ENCODE measurements around the gene WDR35.
"Not testable (repeated sequence)": the region's sequence is repeated elsewhere in the genome, so short reads cannot be mapped to it uniquely, and the experiment has no call there.

WDR35 gene

GRCh38 chr2:19942199-19942598 is 47.7 kb downstream of the WDR35 start:
- no peaks in the 10 kb centered on the region for H3K9me3 Mint-ChIP-seq
- H3K4me1 Mint-ChIP-seq (ENCODE audit: low read depth): no peaks in the 10 kb centered on the region
- H3K36me3 Mint-ChIP-seq (ENCODE audit: low read depth): no peaks in the 10 kb centered on the region
- DNase-seq (ENCODE audit: low spot score): no peak
- no peak overlapping the region for H3K4me3 Mint-ChIP-seq
- no peak overlapping the region for H3K27ac Mint-ChIP-seq
- H3K27me3 Mint-ChIP-seq (ENCODE audit: low read depth): no peaks in the 10 kb centered on the region

GRCh38 chr2:19937004-19937403 is 52.9 kb downstream of the WDR35 start:
- H3K27me3 Mint-ChIP-seq (ENCODE audit: low read depth): no peaks in the 10 kb centered on the region
- no peak for DNase-seq (ENCODE audit: low spot score)
- H3K4me1 Mint-ChIP-seq (ENCODE audit: low read depth): no peaks in the 10 kb centered on the region
- H3K4me3 Mint-ChIP-seq: no peak overlapping the region
- H3K9me3 Mint-ChIP-seq: no peaks in the 10 kb centered on the region
- H3K27ac Mint-ChIP-seq: no peak overlapping the region
- no peaks in the 10 kb centered on the region for H3K36me3 Mint-ChIP-seq (ENCODE audit: low read depth)

- Mint-ChIP-seq H3K9me3 (no peaks in the 10 kb centered on the region), H3K4me1 (ENCODE audit: low read depth) (no peaks in the 10 kb centered on the region), H3K36me3 (ENCODE audit: low read depth) (no peaks in the 10 kb centered on the region), H3K27ac (no peak overlapping the region), H3K4me3 (no peak overlapping the region), H3K27me3 (ENCODE audit: low read depth) (no peaks in the 10 kb centered on the region)
- no peak for DNase-seq (ENCODE audit: low spot score)
Observed at GRCh38 chr2:19936203-19936602, 53.7 kb downstream of the WDR35 start.

DNA sequence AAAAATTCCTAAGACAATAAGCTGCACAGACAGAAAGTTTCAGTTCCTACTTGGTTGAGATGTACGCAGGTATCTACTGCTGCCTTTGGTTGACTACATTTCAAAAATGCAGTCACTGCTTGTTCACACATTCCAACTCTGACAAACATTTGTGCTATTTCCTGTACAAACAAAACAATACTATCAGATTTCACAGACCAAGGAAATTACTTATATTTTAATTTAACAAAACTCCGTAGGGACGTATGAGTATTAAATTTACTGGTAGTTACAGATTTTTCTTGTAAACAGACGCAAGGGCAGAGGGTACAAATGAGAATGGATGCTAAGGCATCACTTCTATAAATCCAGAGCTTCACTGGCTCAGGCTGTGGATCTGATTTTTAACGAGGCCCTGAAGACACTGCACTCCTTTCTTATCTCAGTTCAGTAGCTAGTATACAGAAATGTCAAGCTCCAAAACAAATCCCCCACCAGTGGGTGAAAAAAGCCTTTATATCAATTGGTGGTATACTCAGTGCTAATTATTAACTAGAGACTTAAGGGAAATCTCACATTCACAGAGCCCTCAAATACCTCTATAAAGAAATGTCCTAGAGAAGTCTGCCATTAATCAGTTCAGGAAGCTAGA is 56.4 kb downstream of the WDR35 start:
- no peak for DNase-seq (ENCODE audit: low spot score)
- H3K27me3 Mint-ChIP-seq (ENCODE audit: low read depth): no peaks in the 10 kb centered on the region
- peaks cover 10% of the 10 kb centered on the region for H3K36me3 Mint-ChIP-seq (ENCODE audit: low read depth)
- no peak overlapping the region for H3K4me3 Mint-ChIP-seq
- H3K4me1 Mint-ChIP-seq (ENCODE audit: low read depth): no peaks in the 10 kb centered on the region
- no peak overlapping the region for H3K27ac Mint-ChIP-seq
- H3K9me3 Mint-ChIP-seq: peaks cover 8% of the 10 kb centered on the region

- Mint-ChIP-seq H3K36me3 (ENCODE audit: low read depth) (peaks cover 10% of the 10 kb centered on the region), H3K4me3 (no peak overlapping the region), H3K27ac (no peak overlapping the region), H3K27me3 (ENCODE audit: low read depth) (no peaks in the 10 kb centered on the region), H3K9me3 (peaks cover 8% of the 10 kb centered on the region), H3K4me1 (ENCODE audit: low read depth) (no peaks in the 10 kb centered on the region)
- no peak for DNase-seq (ENCODE audit: low spot score)
Observed at GRCh38 chr2:19932928-19933327, 57.0 kb downstream of the WDR35 start.

DNA sequence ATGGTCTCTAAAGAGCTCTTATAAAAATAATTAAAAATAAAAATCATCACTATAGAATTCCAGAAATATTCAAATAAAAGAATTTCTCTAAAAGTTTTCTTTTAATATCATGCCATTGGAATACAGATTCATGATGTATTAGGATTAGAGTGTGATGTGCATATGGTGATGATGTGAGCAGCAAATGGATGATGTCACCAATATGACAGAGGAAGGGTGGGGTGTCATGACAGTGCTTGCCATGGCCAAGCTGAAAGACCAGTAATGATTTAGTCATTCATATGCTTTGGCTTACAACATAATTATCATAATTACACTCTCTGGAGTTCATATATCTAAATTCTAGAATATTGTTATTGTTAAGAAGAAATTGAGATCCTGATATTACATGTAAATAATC is 60.7 kb downstream of the WDR35 start:
- no peaks in the 10 kb centered on the region for H3K4me1 Mint-ChIP-seq (ENCODE audit: low read depth)
- no peak for DNase-seq (ENCODE audit: low spot score)
- H3K36me3 Mint-ChIP-seq (ENCODE audit: low read depth): peaks cover 24% of the 10 kb centered on the region
- H3K27ac Mint-ChIP-seq: no peak overlapping the region
- H3K4me3 Mint-ChIP-seq: no peak overlapping the region
- peaks cover 23% of the 10 kb centered on the region for H3K9me3 Mint-ChIP-seq
- no peaks in the 10 kb centered on the region for H3K27me3 Mint-ChIP-seq (ENCODE audit: low read depth)

DNA sequence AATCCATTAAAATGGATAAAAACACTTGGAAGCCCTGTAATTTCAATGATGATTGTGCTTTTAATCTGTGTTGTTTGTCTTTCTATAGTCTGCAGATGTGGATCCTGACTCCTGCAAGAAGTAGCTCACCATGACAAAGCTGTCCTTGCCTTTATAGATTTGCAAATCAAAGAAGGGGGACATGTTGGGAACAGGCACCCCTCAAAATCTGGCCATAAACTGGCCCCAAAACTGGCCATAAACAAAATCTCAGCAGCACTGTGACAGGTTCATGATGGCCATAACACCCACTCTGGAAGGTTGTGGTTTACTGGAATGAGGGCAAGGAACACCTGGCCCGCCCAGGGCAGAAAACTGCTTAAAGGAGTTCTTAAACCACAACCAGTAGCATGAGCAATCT is 62.1 kb downstream of the WDR35 start:
- Mint-ChIP-seq H3K9me3 (peaks cover 23% of the 10 kb centered on the region), H3K36me3 (ENCODE audit: low read depth) (peaks cover 24% of the 10 kb centered on the region)
- not testable (repeated sequence) for H3K4me3 Mint-ChIP-seq

GRCh38 chr2:19924526-19924925 is 65.4 kb downstream of the WDR35 start:
- H3K36me3 Mint-ChIP-seq (ENCODE audit: low read depth): peaks cover 24% of the 10 kb centered on the region

More for the DNA sequence above, 62.1 kb downstream of the WDR35 start:
- DNase-seq (ENCODE audit: low spot score); H3K27ac Mint-ChIP-seq; H3K4me1 Mint-ChIP-seq (ENCODE audit: low read depth); H3K27me3 Mint-ChIP-seq (ENCODE audit: low read depth): not testable (repeated sequence)

GRCh38 chr2:19922188-19922587 is 67.7 kb downstream of the WDR35 start:
- not testable (repeated sequence) for H3K4me1 Mint-ChIP-seq (ENCODE audit: low read depth); H3K27ac Mint-ChIP-seq; H3K27me3 Mint-ChIP-seq (ENCODE audit: low read depth); DNase-seq (ENCODE audit: low spot score); H3K4me3 Mint-ChIP-seq
- Mint-ChIP-seq H3K36me3 (ENCODE audit: low read depth) (peaks cover 15% of the 10 kb centered on the region), H3K9me3 (peaks cover 11% of the 10 kb centered on the region)

More at GRCh38 chr2:19924526-19924925, 65.4 kb downstream of the WDR35 start:
- H3K4me1 Mint-ChIP-seq (ENCODE audit: low read depth); H3K27ac Mint-ChIP-seq; DNase-seq (ENCODE audit: low spot score); H3K27me3 Mint-ChIP-seq (ENCODE audit: low read depth); H3K4me3 Mint-ChIP-seq: not testable (repeated sequence)
- peaks cover 21% of the 10 kb centered on the region for H3K9me3 Mint-ChIP-seq

- H3K4me3 Mint-ChIP-seq: no peak overlapping the region
- H3K9me3 Mint-ChIP-seq: no peaks in the 10 kb centered on the region
- H3K27me3 Mint-ChIP-seq (ENCODE audit: low read depth): no peaks in the 10 kb centered on the region
- no peak overlapping the region for H3K27ac Mint-ChIP-seq
- no peaks in the 10 kb centered on the region for H3K36me3 Mint-ChIP-seq (ENCODE audit: low read depth)
- no peak for DNase-seq (ENCODE audit: low spot score)
- no peaks in the 10 kb centered on the region for H3K4me1 Mint-ChIP-seq (ENCODE audit: low read depth)
Observed at GRCh38 chr2:19916385-19916950, 73.4 kb downstream of the WDR35 start.

GRCh38 chr2:19914266-19914975 is 75.5 kb downstream of the WDR35 start:
- no peak overlapping the region for H3K27ac Mint-ChIP-seq
- no peak for DNase-seq (ENCODE audit: low spot score)
- no peaks in the 10 kb centered on the region for H3K9me3 Mint-ChIP-seq
- no peak overlapping the region for H3K4me3 Mint-ChIP-seq
- H3K36me3 Mint-ChIP-seq (ENCODE audit: low read depth): no peaks in the 10 kb centered on the region
- no peaks in the 10 kb centered on the region for H3K4me1 Mint-ChIP-seq (ENCODE audit: low read depth)
- H3K27me3 Mint-ChIP-seq (ENCODE audit: low read depth): no peaks in the 10 kb centered on the region

DNA sequence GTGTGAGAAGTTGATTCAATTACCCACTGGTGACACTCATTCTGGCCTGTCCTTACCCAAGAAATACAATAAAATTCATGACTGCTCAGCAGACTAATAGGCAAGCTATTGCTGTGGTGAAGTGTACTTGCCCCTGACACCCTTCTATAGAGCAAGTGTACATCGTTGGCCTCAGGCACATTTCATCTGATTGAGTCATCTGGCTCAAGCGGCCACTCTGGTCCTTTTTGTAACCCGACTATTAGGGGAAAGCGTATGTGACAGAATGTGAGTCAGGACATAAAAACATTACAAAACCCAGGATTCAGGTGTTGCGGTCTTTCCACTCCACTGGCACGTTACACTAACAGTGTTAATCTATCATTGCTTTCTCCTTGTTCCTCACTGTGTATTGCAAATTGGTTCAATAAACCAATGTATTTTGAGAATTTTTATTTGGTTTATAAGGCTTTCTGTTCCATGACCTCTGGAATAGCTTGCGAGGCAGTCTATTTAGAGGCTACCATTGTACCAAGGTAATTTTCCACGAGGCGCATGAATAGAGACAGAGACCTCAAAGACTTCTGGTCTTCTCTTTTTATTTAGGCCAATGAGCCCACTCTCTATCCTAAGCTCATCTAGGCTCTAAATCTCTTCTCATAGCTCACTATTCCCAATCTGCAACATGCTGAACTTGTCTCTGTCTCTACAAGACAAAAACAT is 77.9 kb downstream of the WDR35 start:
- peaks cover 9% of the 10 kb centered on the region for H3K27me3 Mint-ChIP-seq (ENCODE audit: low read depth)
- no peaks in the 10 kb centered on the region for H3K36me3 Mint-ChIP-seq (ENCODE audit: low read depth)
- H3K4me3 Mint-ChIP-seq: no peak overlapping the region
- H3K4me1 Mint-ChIP-seq (ENCODE audit: low read depth): no peaks in the 10 kb centered on the region
- H3K27ac Mint-ChIP-seq: no peak overlapping the region
- DNase-seq (ENCODE audit: low spot score): no peak
- H3K9me3 Mint-ChIP-seq: no peaks in the 10 kb centered on the region

DNA sequence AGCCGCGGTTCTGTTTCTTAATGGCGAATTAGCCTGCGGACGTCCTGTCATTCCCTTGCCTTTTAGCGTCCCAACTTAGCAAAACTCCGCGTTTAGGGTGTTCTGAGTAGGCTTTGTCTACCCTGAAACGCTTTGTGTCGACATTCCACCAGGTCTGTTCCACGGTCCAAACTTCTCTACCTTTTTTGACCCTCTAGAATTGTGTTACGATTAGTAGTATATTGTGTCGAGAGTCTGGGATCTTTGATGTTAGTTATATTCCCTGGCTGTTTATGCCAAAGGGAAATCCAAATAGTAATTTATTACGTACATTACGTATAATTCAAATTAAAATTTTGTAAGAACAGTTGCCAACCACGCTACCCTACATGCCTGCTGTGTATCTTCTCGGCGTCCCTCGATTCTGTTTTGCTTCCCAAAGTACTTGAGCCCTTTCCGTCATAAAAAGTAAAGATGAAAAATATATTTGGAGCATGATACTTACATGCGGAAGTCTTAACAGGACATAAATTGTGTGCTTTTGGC is 87.6 kb downstream of the WDR35 start:
- H3K9me3 Mint-ChIP-seq: peaks cover 5% of the 10 kb centered on the region

More for the DNA sequence above, 87.6 kb downstream of the WDR35 start:
- DNase-seq (ENCODE audit: low spot score): no peak
- H3K4me1 Mint-ChIP-seq (ENCODE audit: low read depth): peaks cover 47% of the 10 kb centered on the region
- H3K27ac Mint-ChIP-seq: peak overlapping the region; percentile 99
- H3K36me3 Mint-ChIP-seq (ENCODE audit: low read depth): peaks cover 26% of the 10 kb centered on the region
- peaks cover 9% of the 10 kb centered on the region for H3K27me3 Mint-ChIP-seq (ENCODE audit: low read depth)
- H3K4me3 Mint-ChIP-seq: peak overlapping the region; percentile 99

Data from T-helper 2 cell treated with Interferon-gamma antibody and Interleukin-4, amounts not matched to agents 5 μg/mL and 100 μg/mL, for 36 hours (primary cell).